PC-3 (cell line): ENCODE results near the gene EXOSC3.

Source experiments
- CTCF ChIP-seq: fragments of 300-600 bp; sonication (generic); conservative IDR thresholded peaks from 2 replicates; pipeline ENCODE4 v1.5.1; 2017; ENCODE audit warnings: antibody characterized with exemption, low read depth, mild to moderate bottlenecking, low read length
- EZH2 ChIP-seq: fragments of 300-600 bp; sonication (generic); IDR thresholded peaks from one replicate; pipeline ENCODE4 v1.6.1; 2017; ENCODE audit warnings: antibody characterized with exemption, mild to moderate bottlenecking, low read length; ENCODE audit not compliant: unreplicated experiment
- EZH2phosphoT487 ChIP-seq: fragments of 300-600 bp; sonication (generic); IDR thresholded peaks from 2 replicates; pipeline ENCODE4 v1.6.1; 2018; ENCODE audit warnings: mild to moderate bottlenecking, antibody characterized with exemption, low read length, borderline replicate concordance

- TF ChIP-seq CTCF (no peak), EZH2 (no peak), EZH2phosphoT487 (no peak)
These were observed 6.3 kb downstream of the EXOSC3 start for GRCh38 chr9:37778534-37778933.
